ENCODE results near the gene SIL1. TPM values are rescaled to one million over a fixed set of nuclear protein-coding genes. Genes with fewer than 3 reads are reported as not detected.

SIL1 gene
- total and polyA plus RNA-seq, 2 of the 13 experiments (the other 11 are each of a cell fraction or from before 2014, with no cell fraction given), result 26.0 to 30.0 TPM

GRCh38 chr5:138900281-138900965 is 297.7 kb downstream of the SIL1 start:
- ChIA-PET CTCF (ENCODE audit: low intra/inter-chr PET ratio, low total read pairs) (no interaction called here), POLR2A (no interaction called here)
- in situ Hi-C loops (cut with HindIII; ENCODE audit: extremely low pct_ligation_motif_present, low pct_unique_long_range_greater_than_20kb), result no loop called here

GRCh38 chr5:138898742-138899141 is 299.4 kb downstream of the SIL1 start:
- peaks cover 16 to 43% of the 10 kb centered on the region in 2 experiments; a peak in 4 of 5 replicates for H3K36me3 ChIP-seq (replicated peaks in 1 of 2; ENCODE audit: control insufficient read depth in 1 of 2, insufficient read depth in 2 of 2, low read length in 2 of 2)
- no peaks in the 10 kb centered on the region for H3K79me2 ChIP-seq (ENCODE audit: insufficient read depth, low read length)
- ATAC-seq, result no peak
- ChIA-PET CTCF (ENCODE audit: low intra/inter-chr PET ratio, low total read pairs) (no interaction called here), POLR2A (no interaction called here)
- FAIRE-seq, result no peak
- no peaks in the 10 kb centered on the region for H3K27me3 ChIP-seq (ENCODE audit: control insufficient read depth in 1 of 2, insufficient read depth in 2 of 2, low read length in 2 of 2)
- no peak overlapping the region for H3K27ac ChIP-seq (ENCODE audit: extremely low read length, insufficient read depth, low read length)
- intact Hi-C loops (cut with micrococcal nuclease; ENCODE audit: unreplicated experiment), result no loop called here
- no TSS peak for BruUV-seq (replicated peaks)
- no peak overlapping the region for H3K4me3 ChIP-seq (replicated peaks in 1 of 3; ENCODE audit: insufficient read depth in 1 of 3, low read depth in 2 of 3, low read length in 3 of 3)
- H3K9me3 ChIP-seq (ENCODE audit: low read length), result no peaks in the 10 kb centered on the region
- no peak overlapping the region for H3K4me2 ChIP-seq (ENCODE audit: low read depth, low read length)
- in situ Hi-C loops (cut with HindIII; ENCODE audit: extremely low pct_ligation_motif_present, low pct_unique_long_range_greater_than_20kb), result no loop called here
- H2AFZ ChIP-seq (ENCODE audit: low read length), result no peak overlapping the region
- 95% methylated on average over 2 of the region's 2 CpGs for WGBS (ENCODE audit: low lambda C conversion rate)
- no peak overlapping the region for H3K9ac ChIP-seq (ENCODE audit: insufficient read depth, low read depth, low read length)
- H4K20me1 ChIP-seq (ENCODE audit: insufficient read depth, low read length), result no peaks in the 10 kb centered on the region
- no peak for DNase-seq (ENCODE audit: low spot score)
- H3K4me1 ChIP-seq (ENCODE audit: insufficient read depth, low read length), result 0 out of 2 replicates have a peak, but pooled peaks cover 8% of the 10 kb centered on the region
- TF ChIP-seq ZBTB46 (CRISPR knock-in tag; IDR thresholded peaks at IDR 0.05; ENCODE audit: borderline replicate concordance) (no peak), NR1H2 (CRISPR knock-in tag; IDR thresholded peaks at IDR 0.05; ENCODE audit: borderline replicate concordance, low read depth) (no peak), MIXL1 (CRISPR knock-in tag; IDR thresholded peaks at IDR 0.05) (no peak), REL (CRISPR knock-in tag; conservative IDR thresholded peaks at IDR 0.05) (no peak), ATF7 (IDR thresholded peaks at IDR 0.05) (no peak), ATF7 (CRISPR knock-in tag; IDR thresholded peaks at IDR 0.05) (no peak)

More at GRCh38 chr5:138900281-138900965, 297.7 kb downstream of the SIL1 start:
- no peak for FAIRE-seq
- Histone ChIP-seq H3K9ac (ENCODE audit: insufficient read depth, low read depth, low read length) (no peak overlapping the region), H4K20me1 (ENCODE audit: insufficient read depth, low read length) (no peaks in the 10 kb centered on the region), H2AFZ (ENCODE audit: low read length) (no peak overlapping the region), H3K4me1 (ENCODE audit: insufficient read depth, low read length) (no peaks in the 10 kb centered on the region), H3K4me3 (replicated peaks in 1 of 3; ENCODE audit: insufficient read depth in 1 of 3, low read depth in 2 of 3, low read length in 3 of 3) (no peak overlapping the region), H3K79me2 (ENCODE audit: insufficient read depth, low read length) (no peaks in the 10 kb centered on the region), H3K27me3 (ENCODE audit: control insufficient read depth in 1 of 2, insufficient read depth in 2 of 2, low read length in 2 of 2) (no peaks in the 10 kb centered on the region), H3K4me2 (ENCODE audit: low read depth, low read length) (no peak overlapping the region), H3K36me3 (replicated peaks in 1 of 2; ENCODE audit: control insufficient read depth in 1 of 2, insufficient read depth in 2 of 2, low read length in 2 of 2) (peaks cover 19 to 56% of the 10 kb centered on the region in 2 experiments), H3K9me3 (ENCODE audit: low read length) (no peaks in the 10 kb centered on the region), H3K27ac (ENCODE audit: extremely low read length, insufficient read depth, low read length) (no peak overlapping the region)
- TF ChIP-seq ZBTB46 (CRISPR knock-in tag; IDR thresholded peaks at IDR 0.05; ENCODE audit: borderline replicate concordance) (no peak), FOSL2 (CRISPR knock-in tag; IDR thresholded peaks at IDR 0.05) (0 out of 2 replicates have a peak, but pooled peaks have one; percentile 12), DMAP1 (CRISPR knock-in tag; IDR thresholded peaks at IDR 0.05) (no peak), EZH2 (conservative IDR thresholded peaks at IDR 0.05; ENCODE audit: low read depth, low read length) (no peak)
- ATAC-seq, result no peak
- no TSS peak for BruUV-seq (replicated peaks)
- 86% methylated on average over 6 of the region's 6 CpGs for WGBS (ENCODE audit: low lambda C conversion rate)
- no peak for DNase-seq (ENCODE audit: low spot score)
- intact Hi-C loops (cut with micrococcal nuclease; ENCODE audit: unreplicated experiment), result no loop called here
